ENCODE results near the gene METTL26.

Gene METTL26

GRCh38 chr16:674968-675883, 39.1 kb upstream of the METTL26 start, which contains the start of gene RHBDL1:
Gene RHBDL1 (plus strand): TSS chr16:675671. CDS start chr16:675791, 120 bp downstream.
- Histone ChIP-seq H3K27me3 (ENCODE audit: insufficient read depth, poor library complexity, severe bottlenecking) (no peaks in the 10 kb centered on the region), H3K4me3 (replicated peaks; ENCODE audit: insufficient read depth, low read length) (peak within 1 kb of the TSS; percentile 19; the same call in 1 of the 2 replicates), H3K27ac (replicated peaks) (no peak within 1 kb of the TSS)
- TF ChIP-seq SPI1 (IDR thresholded peaks at IDR 0.05; ENCODE audit: borderline replicate concordance, low read depth), result no peak
- TF ChIP-seq GABPA (IDR thresholded peaks at IDR 0.05; ENCODE audit: low read depth), result no peak
- TF ChIP-seq POLR2AphosphoS5 (IDR thresholded peaks at IDR 0.05; ENCODE audit: low read depth), result no peak; the same call in 1 of the 2 replicates
- TF ChIP-seq, protein P1, sequence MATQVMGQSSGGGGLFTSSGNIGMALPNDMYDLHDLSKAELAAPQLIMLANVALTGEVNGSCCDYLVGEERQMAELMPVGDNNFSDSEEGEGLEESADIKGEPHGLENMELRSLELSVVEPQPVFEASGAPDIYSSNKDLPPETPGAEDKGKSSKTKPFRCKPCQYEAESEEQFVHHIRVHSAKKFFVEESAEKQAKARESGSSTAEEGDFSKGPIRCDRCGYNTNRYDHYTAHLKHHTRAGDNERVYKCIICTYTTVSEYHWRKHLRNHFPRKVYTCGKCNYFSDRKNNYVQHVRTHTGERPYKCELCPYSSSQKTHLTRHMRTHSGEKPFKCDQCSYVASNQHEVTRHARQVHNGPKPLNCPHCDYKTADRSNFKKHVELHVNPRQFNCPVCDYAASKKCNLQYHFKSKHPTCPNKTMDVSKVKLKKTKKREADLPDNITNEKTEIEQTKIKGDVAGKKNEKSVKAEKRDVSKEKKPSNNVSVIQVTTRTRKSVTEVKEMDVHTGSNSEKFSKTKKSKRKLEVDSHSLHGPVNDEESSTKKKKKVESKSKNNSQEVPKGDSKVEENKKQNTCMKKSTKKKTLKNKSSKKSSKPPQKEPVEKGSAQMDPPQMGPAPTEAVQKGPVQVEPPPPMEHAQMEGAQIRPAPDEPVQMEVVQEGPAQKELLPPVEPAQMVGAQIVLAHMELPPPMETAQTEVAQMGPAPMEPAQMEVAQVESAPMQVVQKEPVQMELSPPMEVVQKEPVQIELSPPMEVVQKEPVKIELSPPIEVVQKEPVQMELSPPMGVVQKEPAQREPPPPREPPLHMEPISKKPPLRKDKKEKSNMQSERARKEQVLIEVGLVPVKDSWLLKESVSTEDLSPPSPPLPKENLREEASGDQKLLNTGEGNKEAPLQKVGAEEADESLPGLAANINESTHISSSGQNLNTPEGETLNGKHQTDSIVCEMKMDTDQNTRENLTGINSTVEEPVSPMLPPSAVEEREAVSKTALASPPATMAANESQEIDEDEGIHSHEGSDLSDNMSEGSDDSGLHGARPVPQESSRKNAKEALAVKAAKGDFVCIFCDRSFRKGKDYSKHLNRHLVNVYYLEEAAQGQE (IDR thresholded peaks at IDR 0.05; ENCODE audit: insufficient replicate concordance, low read depth), result no peak
- TF ChIP-seq, protein P2, sequence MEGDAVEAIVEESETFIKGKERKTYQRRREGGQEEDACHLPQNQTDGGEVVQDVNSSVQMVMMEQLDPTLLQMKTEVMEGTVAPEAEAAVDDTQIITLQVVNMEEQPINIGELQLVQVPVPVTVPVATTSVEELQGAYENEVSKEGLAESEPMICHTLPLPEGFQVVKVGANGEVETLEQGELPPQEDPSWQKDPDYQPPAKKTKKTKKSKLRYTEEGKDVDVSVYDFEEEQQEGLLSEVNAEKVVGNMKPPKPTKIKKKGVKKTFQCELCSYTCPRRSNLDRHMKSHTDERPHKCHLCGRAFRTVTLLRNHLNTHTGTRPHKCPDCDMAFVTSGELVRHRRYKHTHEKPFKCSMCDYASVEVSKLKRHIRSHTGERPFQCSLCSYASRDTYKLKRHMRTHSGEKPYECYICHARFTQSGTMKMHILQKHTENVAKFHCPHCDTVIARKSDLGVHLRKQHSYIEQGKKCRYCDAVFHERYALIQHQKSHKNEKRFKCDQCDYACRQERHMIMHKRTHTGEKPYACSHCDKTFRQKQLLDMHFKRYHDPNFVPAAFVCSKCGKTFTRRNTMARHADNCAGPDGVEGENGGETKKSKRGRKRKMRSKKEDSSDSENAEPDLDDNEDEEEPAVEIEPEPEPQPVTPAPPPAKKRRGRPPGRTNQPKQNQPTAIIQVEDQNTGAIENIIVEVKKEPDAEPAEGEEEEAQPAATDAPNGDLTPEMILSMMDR (IDR thresholded peaks at IDR 0.05; ENCODE audit: insufficient read depth, low read length), result no peak
- peak; percentile 64 to 76 for DNase-seq (ENCODE audit: low read depth in 1 of 2, low spot score in 1 of 2)

DNA sequence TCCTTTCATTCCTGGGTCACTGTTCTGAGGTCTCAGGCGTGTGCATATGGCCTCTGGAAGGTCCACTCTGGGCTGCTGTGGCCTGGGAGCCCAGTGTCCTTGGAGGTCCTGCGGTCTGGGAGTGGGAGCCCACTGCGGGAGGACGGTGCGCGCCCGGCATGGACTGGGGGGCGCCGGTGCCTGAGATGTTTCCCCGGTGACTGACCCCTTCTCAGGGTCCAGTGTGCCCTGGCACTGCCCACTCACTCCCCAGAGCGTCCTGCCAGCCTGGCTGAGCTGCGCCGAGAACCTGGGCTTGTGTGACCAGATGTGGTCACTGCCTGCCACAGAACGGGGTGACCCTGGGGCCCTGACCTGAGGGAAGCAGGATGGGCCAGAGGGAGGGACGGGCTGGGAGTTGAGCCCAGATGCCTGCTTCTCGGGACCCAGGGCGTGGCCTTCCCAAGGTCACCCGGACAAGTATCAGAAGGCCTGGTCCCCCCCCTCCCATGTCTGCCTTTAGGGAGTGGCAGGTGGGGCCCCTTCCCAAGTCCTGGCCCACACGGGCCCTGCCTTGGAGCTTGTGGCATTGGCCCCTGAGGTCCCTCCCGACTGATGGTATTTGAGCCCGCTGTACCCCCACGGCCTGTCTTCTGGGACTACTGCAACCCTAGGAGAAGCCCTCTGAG, 38.2 kb upstream of the METTL26 start:
- DNase-seq (ENCODE audit: low read depth in 1 of 2, low spot score in 1 of 2), result no peak
- H3K4me3 ChIP-seq (replicated peaks; ENCODE audit: insufficient read depth, low read length), result no peak overlapping the region
- 0 out of 2 replicates have a peak, but pooled peaks have one; percentile 7 for TF ChIP-seq POLR2AphosphoS5 (IDR thresholded peaks at IDR 0.05; ENCODE audit: low read depth)
- TF ChIP-seq, protein P1 (IDR thresholded peaks at IDR 0.05; ENCODE audit: insufficient replicate concordance, low read depth), result no peak
- no peak for TF ChIP-seq SPI1 (IDR thresholded peaks at IDR 0.05; ENCODE audit: borderline replicate concordance, low read depth)
- H3K27me3 ChIP-seq (ENCODE audit: insufficient read depth, poor library complexity, severe bottlenecking), result no peaks in the 10 kb centered on the region
- H3K27ac ChIP-seq (replicated peaks), result no peak overlapping the region

GRCh38 chr16:673399-673991, 37.4 kb upstream of the METTL26 start:
- no peak overlapping the region for H3K27ac ChIP-seq (replicated peaks)
- no peaks in the 10 kb centered on the region for H3K27me3 ChIP-seq (ENCODE audit: insufficient read depth, poor library complexity, severe bottlenecking)
- no peak for DNase-seq (ENCODE audit: low read depth in 1 of 2, low spot score in 1 of 2)

More at GRCh38 chr16:673399-673991, 37.4 kb upstream of the METTL26 start:
- no peak for TF ChIP-seq GABPA (IDR thresholded peaks at IDR 0.05; ENCODE audit: low read depth)
- TF ChIP-seq SPI1 (IDR thresholded peaks at IDR 0.05; ENCODE audit: borderline replicate concordance, low read depth), result no peak
- TF ChIP-seq, protein P2 (IDR thresholded peaks at IDR 0.05; ENCODE audit: insufficient read depth, low read length), result no peak
- TF ChIP-seq, protein P1 (IDR thresholded peaks at IDR 0.05; ENCODE audit: insufficient replicate concordance, low read depth), result no peak
- TF ChIP-seq POLR2AphosphoS5 (IDR thresholded peaks at IDR 0.05; ENCODE audit: low read depth), result no peak
- no peak overlapping the region for H3K4me3 ChIP-seq (replicated peaks; ENCODE audit: insufficient read depth, low read length)
